ENCODE measurements around the gene PLK5.
"Not testable (repeated sequence)": the region's sequence is repeated elsewhere in the genome, so short reads cannot be mapped to it uniquely, and the experiment has no call there.

PLK5 gene

DNA sequence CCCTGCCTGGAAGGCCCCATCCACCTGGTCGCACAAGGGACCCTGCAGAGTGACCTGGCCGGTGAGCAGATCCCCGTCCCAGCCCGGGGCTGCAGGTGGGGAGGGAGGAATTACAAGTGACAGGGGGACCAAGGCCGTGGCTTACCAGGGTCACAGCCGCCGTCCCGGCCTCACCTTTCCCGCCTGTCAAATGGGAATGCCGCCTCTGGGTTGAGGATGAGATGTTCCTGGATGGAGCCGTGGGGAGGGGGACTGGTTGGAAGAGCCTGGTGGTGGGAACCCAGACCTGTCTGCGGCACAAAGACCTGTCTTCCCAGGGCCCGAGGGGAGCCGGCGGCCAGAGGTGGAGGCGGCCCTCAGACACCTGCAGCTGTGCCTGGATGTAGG is 5.5 kb downstream of the PLK5 start:
- TF ChIP-seq, protein P1, sequence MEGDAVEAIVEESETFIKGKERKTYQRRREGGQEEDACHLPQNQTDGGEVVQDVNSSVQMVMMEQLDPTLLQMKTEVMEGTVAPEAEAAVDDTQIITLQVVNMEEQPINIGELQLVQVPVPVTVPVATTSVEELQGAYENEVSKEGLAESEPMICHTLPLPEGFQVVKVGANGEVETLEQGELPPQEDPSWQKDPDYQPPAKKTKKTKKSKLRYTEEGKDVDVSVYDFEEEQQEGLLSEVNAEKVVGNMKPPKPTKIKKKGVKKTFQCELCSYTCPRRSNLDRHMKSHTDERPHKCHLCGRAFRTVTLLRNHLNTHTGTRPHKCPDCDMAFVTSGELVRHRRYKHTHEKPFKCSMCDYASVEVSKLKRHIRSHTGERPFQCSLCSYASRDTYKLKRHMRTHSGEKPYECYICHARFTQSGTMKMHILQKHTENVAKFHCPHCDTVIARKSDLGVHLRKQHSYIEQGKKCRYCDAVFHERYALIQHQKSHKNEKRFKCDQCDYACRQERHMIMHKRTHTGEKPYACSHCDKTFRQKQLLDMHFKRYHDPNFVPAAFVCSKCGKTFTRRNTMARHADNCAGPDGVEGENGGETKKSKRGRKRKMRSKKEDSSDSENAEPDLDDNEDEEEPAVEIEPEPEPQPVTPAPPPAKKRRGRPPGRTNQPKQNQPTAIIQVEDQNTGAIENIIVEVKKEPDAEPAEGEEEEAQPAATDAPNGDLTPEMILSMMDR (IDR thresholded peaks at IDR 0.05; ENCODE audit: borderline replicate concordance, insufficient read depth, low read depth, low read length): no peak
- no peak overlapping the region for H3K4me3 ChIP-seq (ENCODE audit: low read depth, low read length)

GRCh38 chr19:1530856-1531255 is 7.0 kb downstream of the PLK5 start:
- not testable (repeated sequence) for H3K4me3 ChIP-seq (ENCODE audit: low read depth, low read length)

DNA sequence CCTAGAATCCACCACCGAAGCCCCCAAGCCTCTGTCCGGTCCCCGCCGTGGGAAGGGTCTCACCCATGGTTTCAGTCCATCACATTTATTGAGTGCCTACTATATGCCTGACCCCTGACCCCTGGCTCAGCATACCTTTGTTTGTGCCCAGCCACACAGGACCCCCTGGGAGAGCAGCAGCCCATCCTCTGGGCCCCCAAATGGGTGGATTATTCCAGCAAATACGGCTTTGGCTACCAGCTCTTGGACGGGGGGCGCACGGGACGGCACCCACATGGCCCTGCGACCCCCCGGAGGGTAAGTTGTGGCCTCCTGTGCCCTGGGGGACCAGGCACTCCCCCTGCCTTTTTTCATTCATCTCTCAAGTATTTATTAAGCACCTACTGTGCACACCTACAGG is 7.7 kb downstream of the PLK5 start:
- TF ChIP-seq, protein P1 (IDR thresholded peaks at IDR 0.05; ENCODE audit: borderline replicate concordance, insufficient read depth, low read depth, low read length): no peak
- no peak overlapping the region for H3K4me3 ChIP-seq (ENCODE audit: low read depth, low read length)

GRCh38 chr19:1532003-1532402 is 8.1 kb downstream of the PLK5 start:
- TF ChIP-seq, protein P1 (IDR thresholded peaks at IDR 0.05; ENCODE audit: borderline replicate concordance, insufficient read depth, low read depth, low read length): no peak
- H3K4me3 ChIP-seq (ENCODE audit: low read depth, low read length): no peak overlapping the region

DNA sequence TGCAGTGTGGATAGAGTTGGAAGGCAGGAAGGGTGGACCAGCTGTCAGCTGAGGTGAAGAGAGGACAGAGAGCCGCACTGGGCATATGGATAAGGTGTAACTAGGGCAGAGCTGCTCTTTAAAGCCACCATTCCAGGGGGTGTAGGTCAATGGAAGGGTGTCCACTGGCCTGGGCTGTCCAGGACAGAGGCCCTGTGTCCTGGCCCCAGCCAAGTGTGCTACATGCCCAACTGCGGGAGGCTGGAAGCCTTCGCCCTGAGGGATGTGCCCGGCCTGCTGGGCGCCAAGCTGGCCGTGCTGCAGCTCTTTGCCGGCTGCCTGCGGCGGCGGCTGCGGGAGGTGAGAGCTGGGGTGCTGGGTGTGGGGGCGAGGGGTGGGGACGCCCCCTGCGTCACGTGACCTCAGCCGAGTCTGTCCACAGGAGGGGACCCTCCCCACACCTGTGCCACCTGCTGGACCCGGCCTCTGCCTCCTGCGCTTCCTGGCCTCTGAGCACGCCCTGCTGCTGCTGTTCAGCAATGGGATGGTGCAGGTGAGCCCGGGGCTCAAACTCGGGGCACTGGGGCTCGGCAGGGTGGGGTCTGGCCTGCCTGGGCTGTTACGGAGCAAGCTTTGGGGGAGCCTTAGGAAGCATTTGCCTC is 9.8 kb downstream of the PLK5 start:
- H3K4me3 ChIP-seq (ENCODE audit: low read depth, low read length): no peak overlapping the region
- TF ChIP-seq, protein P1 (IDR thresholded peaks at IDR 0.05; ENCODE audit: borderline replicate concordance, insufficient read depth, low read depth, low read length): no peak

DNA sequence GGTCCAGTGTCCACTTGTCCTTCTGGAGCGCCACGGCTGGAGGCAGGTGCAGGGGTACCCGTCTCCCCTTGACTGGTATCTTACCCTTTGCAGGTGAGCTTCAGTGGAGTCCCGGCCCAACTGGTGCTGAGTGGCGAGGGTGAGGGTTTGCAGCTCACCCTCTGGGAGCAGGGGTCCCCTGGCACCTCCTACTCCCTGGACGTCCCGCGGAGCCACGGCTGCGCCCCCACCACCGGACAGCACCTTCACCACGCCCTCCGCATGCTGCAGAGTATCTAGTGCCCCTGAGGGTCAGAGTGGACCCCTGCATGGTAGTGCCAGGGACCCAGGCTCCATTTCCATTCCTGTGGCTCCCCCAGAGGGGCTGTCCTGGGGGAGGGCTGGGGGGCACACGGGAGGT is 11.1 kb downstream of the PLK5 start:
- no peak overlapping the region for H3K4me3 ChIP-seq (ENCODE audit: low read depth, low read length)
- TF ChIP-seq, protein P1 (IDR thresholded peaks at IDR 0.05; ENCODE audit: borderline replicate concordance, insufficient read depth, low read depth, low read length): no peak

DNA sequence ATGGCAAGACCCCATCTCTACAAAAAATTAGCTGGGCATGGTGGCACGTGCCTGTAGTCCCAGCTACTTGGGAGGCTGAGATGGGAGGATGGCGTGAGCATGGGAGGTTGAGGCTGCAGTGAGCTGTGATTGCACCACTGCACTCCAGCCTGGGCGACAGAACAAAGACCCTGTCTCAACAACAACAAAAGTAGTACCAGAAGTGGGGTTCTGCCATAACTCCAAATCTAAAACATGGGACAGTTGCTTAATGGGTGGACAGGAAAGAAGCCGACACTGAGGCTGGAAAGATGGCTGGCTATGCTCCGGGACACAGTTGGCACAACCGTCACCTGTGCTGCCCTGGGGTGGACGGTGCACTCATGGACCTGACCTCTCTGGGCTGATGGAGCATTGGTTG is 11.8 kb downstream of the PLK5 start:
- not testable (repeated sequence) for H3K4me3 ChIP-seq (ENCODE audit: low read depth, low read length)

DNA sequence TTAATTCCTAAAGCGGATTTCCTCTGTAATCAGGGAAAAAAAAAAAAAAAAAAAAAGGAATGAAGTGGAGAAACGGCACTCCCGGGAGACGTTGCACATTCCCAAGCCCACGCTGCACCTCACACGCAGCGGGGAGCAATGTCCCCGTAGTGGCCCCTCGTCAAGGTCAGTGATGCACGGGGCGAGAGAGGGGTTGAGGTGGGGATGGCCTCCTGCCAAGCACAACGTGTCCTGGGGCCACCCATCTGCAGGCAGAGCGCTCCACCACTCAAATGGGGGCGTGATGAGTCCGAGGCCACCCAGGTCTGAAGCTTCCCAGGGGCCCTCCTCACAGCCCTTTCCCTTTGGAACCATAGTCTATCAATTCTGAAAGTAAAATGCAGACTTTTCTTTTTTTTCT is 15.1 kb downstream of the PLK5 start:
- no peak overlapping the region for H3K4me3 ChIP-seq (ENCODE audit: low read depth, low read length)
- TF ChIP-seq, protein P1 (IDR thresholded peaks at IDR 0.05; ENCODE audit: borderline replicate concordance, insufficient read depth, low read depth, low read length): no peak

DNA sequence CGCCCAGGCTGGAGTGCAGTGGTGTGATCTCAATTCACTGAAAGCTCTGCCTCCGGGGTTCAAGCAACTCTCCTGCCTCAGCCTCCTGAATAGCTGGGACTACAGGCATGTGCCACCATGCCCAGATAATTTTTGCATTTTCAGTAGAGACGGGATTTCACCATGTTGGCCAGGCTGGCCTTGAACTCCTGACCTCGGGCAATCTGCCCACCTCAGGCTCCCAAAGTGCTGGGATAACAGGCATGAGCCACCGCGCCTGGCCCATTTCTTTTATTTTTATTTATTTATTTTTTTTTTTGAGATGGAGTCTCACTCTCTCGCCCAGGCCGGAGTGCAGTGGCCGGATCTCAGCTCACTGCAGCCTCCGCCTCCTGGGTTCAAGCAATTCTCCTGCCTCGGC is 15.9 kb downstream of the PLK5 start:
- H3K4me3 ChIP-seq (ENCODE audit: low read depth, low read length): not testable (repeated sequence)

Measured in GM12875 (cell line).